ENCODE data around the gene BPNT1. TPM values are rescaled to one million over a fixed set of nuclear protein-coding genes. Genes with fewer than 3 reads are reported as not detected.
"Not testable (repeated sequence)": the region's sequence is repeated elsewhere in the genome, so short reads cannot be mapped to it uniquely, and the experiment has no call there.

Gene BPNT1
- total RNA-seq, 4 donors from 2014 or later = 5.2 to 27.5 (median 9.2) TPM

GRCh38 chr1:220099826-220100225 lies 10.2 kb upstream of the BPNT1 start:
- H3K36me3 ChIP-seq = peaks cover 0 to 83% of the 10 kb centered on the region in 2 donors
- no peaks in the 10 kb centered on the region for H3K27me3 ChIP-seq
- in situ Hi-C loops (cut with MboI; ENCODE audit: low sequenced_read_pairs in 4 of 4) = no loop called here
- H3K27ac ChIP-seq = no peak overlapping the region
- H3K4me1 ChIP-seq = peaks cover 7 to 10% of the 10 kb centered on the region in 2 donors
- no peaks in the 10 kb centered on the region for H3K9me3 ChIP-seq
- H3K4me3 ChIP-seq = no peak overlapping the region
- DNase-seq (no peak), ATAC-seq (no peak)
- intact Hi-C loops (cut with DNase I; ENCODE audit: low total_unique reads) = no loop called here
- TF ChIP-seq CTCF (IDR thresholded peaks at IDR 0.05 in 4 of 5, conservative IDR thresholded peaks at IDR 0.05 in 1 of 5) = no peak

DNA sequence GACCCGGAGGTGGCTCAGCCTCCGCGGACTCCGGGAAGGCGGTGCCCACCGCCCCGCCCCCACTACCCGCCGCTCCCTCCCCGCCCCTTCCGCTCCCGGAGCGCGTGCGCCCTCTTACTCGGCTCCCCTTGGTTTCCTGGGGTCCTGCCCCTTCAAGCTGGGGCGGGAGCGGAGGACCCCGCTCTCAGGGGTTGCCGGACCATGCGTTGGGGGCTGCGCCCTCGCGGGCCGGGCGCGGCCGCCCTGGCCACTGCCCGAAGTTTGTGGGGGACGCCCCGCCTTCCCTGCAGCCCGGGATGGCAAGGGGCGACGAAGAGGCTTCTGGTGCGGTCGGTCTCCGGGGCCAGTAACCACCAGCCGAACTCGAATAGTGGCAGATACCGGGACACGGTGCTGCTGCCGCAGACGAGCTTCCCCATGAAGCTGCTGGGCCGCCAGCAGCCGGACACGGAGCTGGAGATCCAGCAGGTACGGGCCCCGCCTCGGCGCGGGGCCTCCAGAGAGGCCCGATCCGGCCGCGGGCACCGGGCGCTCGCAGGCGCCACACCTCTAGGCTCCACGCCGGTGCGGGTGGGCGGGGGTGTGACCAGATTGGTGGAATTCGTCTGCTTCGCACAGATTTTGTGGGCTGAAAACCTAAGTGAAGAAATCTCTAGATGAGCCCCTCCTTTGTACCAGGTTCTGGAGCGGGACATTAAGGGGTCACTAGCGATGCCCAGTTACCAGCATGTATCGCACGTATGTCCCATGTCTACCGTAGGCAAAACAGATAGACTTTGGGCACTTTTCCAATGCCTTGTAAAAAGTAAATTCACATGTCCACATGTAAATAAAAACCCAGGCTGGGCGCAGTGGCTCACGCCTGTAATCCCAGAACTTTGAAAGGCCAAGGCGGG lies 4.7 kb upstream of the BPNT1 start, which contains the start of gene IARS2:
Gene IARS2 (plus strand): TSS at position 117 of the 896 bp plus-strand sequence. CDS start 85 bp downstream, at position 202.
- H3K9me3 ChIP-seq = no peaks in the 10 kb centered on the region
- peak within 1 kb of the TSS; percentile 79 to 100 (median 92) for H3K4me3 ChIP-seq
- DNase-seq = peak; percentile 77 to 83
- H3K36me3 ChIP-seq = peaks cover 0 to 32% of the 10 kb centered on the region in 2 donors
- H3K27ac ChIP-seq = peak within 1 kb of the TSS; percentile 85 to 95 (median 90)
- H3K27me3 ChIP-seq = no peaks in the 10 kb centered on the region
- in situ Hi-C loops (cut with MboI; ENCODE audit: low sequenced_read_pairs in 4 of 4) (no loop called here), intact Hi-C loops (cut with DNase I; ENCODE audit: low total_unique reads) (loop anchor here (1.0 to 2.0 kb wide), 2 partner anchors 48 to 179 kb away; partner anchors contain the start of genes EPRS1 and RAB3GAP2)
- H3K4me1 ChIP-seq = peaks cover 15 to 18% of the 10 kb centered on the region in 2 donors
- TF ChIP-seq POLR2A (IDR thresholded peaks at IDR 0.05) (peak; percentile 26 to 36), CTCF (IDR thresholded peaks at IDR 0.05 in 4 of 5, conservative IDR thresholded peaks at IDR 0.05 in 1 of 5) (no peak)
- ATAC-seq = peak; percentile 81 to 82

- Histone ChIP-seq H3K4me1 (peaks cover 18 to 22% of the 10 kb centered on the region in 2 donors), H3K27me3 (no peaks in the 10 kb centered on the region), H3K27ac (peak overlapping the region; percentile 85 to 95 (median 90)), H3K36me3 (peaks cover 0 to 24% of the 10 kb centered on the region in 2 donors), H3K4me3 (peak overlapping the region; percentile 10 to 100 (median 92)), H3K9me3 (no peaks in the 10 kb centered on the region)
- ATAC-seq (peak; percentile 3 to 8), DNase-seq (no peak)
- in situ Hi-C loops (cut with MboI; ENCODE audit: low sequenced_read_pairs in 4 of 4) (no loop called here), intact Hi-C loops (cut with DNase I; ENCODE audit: low total_unique reads) (loop anchor here (1.0 to 2.0 kb wide), 2 partner anchors 47 to 179 kb away; partner anchors contain the start of genes EPRS1 and RAB3GAP2)
- no peak for TF ChIP-seq CTCF (IDR thresholded peaks at IDR 0.05 in 4 of 5, conservative IDR thresholded peaks at IDR 0.05 in 1 of 5)
- TF ChIP-seq POLR2A (IDR thresholded peaks at IDR 0.05) = no peak
Measured at GRCh38 chr1:220093361-220094015, 3.9 kb upstream of the BPNT1 start.

- Histone ChIP-seq H3K27ac (no peak overlapping the region), H3K4me3 (no peak overlapping the region), H3K36me3 (peaks cover 0 to 16% of the 10 kb centered on the region in 2 donors), H3K9me3 (no peaks in the 10 kb centered on the region), H3K4me1 (peaks cover 18 to 22% of the 10 kb centered on the region in 2 donors), H3K27me3 (no peaks in the 10 kb centered on the region)
- in situ Hi-C loops (cut with MboI; ENCODE audit: low sequenced_read_pairs in 4 of 4) = no loop called here
- DNase-seq (no peak), ATAC-seq (no peak)
- TF ChIP-seq POLR2A (IDR thresholded peaks at IDR 0.05) (no peak), CTCF (IDR thresholded peaks at IDR 0.05 in 4 of 5, conservative IDR thresholded peaks at IDR 0.05 in 1 of 5) (no peak)
- intact Hi-C loops (cut with DNase I; ENCODE audit: low total_unique reads) = no loop called here
Measured at GRCh38 chr1:220092694-220093093, 3.1 kb upstream of the BPNT1 start.

DNA sequence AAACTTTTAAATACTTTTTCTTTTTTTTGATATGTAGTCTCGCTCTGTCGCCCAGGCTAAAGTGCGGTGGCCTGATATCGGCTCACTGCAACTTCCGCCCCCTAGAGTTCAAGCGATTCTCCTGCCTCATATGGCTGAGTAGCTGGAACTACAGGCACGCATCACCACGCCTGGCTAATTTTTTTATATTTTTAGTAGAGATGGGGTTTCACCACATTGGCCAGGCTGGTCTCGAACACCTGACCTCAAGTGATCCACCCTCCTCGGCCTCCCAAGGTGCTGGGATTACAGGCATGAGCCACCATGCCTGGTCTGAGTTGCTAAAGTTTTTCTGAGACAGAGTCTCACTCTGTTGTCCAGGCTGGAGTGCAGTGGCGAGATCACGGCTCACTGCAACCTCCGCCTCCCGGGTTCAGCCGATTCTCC lies 3.3 kb downstream of the BPNT1 start:
- H3K27me3 ChIP-seq; in situ Hi-C loops (cut with MboI; ENCODE audit: low sequenced_read_pairs in 4 of 4); ATAC-seq; H3K9me3 ChIP-seq; H3K4me3 ChIP-seq; intact Hi-C loops (cut with DNase I; ENCODE audit: low total_unique reads); H3K4me1 ChIP-seq; DNase-seq; H3K36me3 ChIP-seq; H3K27ac ChIP-seq: not testable (repeated sequence)

Measured in gastrocnemius medialis (tissue), 4 donors.